Caco-2 (cell line): ENCODE data around the gene DCTN2. TPM values are rescaled to one million over a fixed set of nuclear protein-coding genes. Genes with fewer than 3 reads are reported as not detected.

Source experiments
- Bru-seq: library from RNA; stranded (reverse); fragments of 400-500 nt; gene quantifications from one replicate; lab custom pipeline; 2021; lab: Mats Ljungman, UMichigan
- BruChase-seq, 2 experiments: library from RNA; stranded (reverse); fragments of 400-500 nt; gene quantifications; one replicate each; lab custom pipeline; 2021; lab: Mats Ljungman, UMichigan
- BruUV-seq: library from RNA; stranded (reverse); fragments of 400-500 nt; replicated peaks from 2 replicates; lab custom pipeline; 2021; lab: Mats Ljungman, UMichigan
- CTCF ChIA-PET: fragments of 300-600 bp; sonication (Branson Sonifier 250); formaldehyde crosslinking; loops from one replicate; lab custom pipeline; 2022; ENCODE audit warnings: antibody characterized with exemption; lab: Charles Lee
- POLR2A ChIA-PET: fragments of 300-600 bp; sonication (Branson Sonifier 250); formaldehyde crosslinking; loops from one replicate; lab custom pipeline; 2022; ENCODE audit warnings: antibody characterized with exemption; lab: Charles Lee
- DNase-seq, 2 experiments: peaks; one replicate each; pipeline versions ENCODE4 v3.0.0 to v3.0.0-alpha.2; 2020 to 2022
- H3K27me3 ChIP-seq: replicated peaks from 2 replicates; pipeline ENCODE4 v1.6.0; 2011; ENCODE audit warnings: low read length; ENCODE audit not compliant: control insufficient read depth, insufficient read depth
- H3K36me3 ChIP-seq: 2 replicates; pipeline ENCODE4 v1.5.1; 2011; ENCODE audit warnings: low read length; ENCODE audit not compliant: control insufficient read depth, insufficient read depth
- H3K4me1 ChIP-seq: fragments of 250-450 bp; sonication (Bioruptor Pico); 2 replicates; pipeline ENCODE4 v1.5.1; 2020; ENCODE audit warnings: mild to moderate bottlenecking
- H3K4me3 ChIP-seq: 2 replicates; pipeline ENCODE4 v1.5.1; 2011; ENCODE audit warnings: low read depth, mild to moderate bottlenecking, control low read depth, low read length
- H3K9me3 ChIP-seq: fragments of 250-450 bp; sonication (Bioruptor Pico); 2 replicates; pipeline ENCODE4 v1.5.1; 2020; ENCODE audit warnings: mild to moderate bottlenecking, moderate library complexity
- H3K27ac Mint-ChIP-seq: one replicate; pipeline ENCODE4 v1.8.0; 2022; ENCODE audit warnings: mixed read lengths; ENCODE audit not compliant: unreplicated experiment
- H3K27me3 Mint-ChIP-seq: one replicate; pipeline ENCODE4 v1.8.0; 2022; ENCODE audit warnings: mixed read lengths; ENCODE audit not compliant: insufficient read depth, unreplicated experiment
- H3K36me3 Mint-ChIP-seq: one replicate; pipeline ENCODE4 v1.8.0; 2022; ENCODE audit warnings: mild to moderate bottlenecking, mixed read lengths; ENCODE audit not compliant: insufficient read depth, unreplicated experiment
- H3K4me1 Mint-ChIP-seq: one replicate; pipeline ENCODE4 v1.8.0; 2022; ENCODE audit warnings: low read depth, mixed read lengths; ENCODE audit not compliant: unreplicated experiment
- H3K4me3 Mint-ChIP-seq: one replicate; pipeline ENCODE4 v1.8.0; 2022; ENCODE audit warnings: mild to moderate bottlenecking, moderate library complexity, mixed read lengths; ENCODE audit not compliant: unreplicated experiment
- H3K9me3 Mint-ChIP-seq: one replicate; pipeline ENCODE4 v1.8.0; 2022; ENCODE audit warnings: mixed read lengths; ENCODE audit not compliant: unreplicated experiment
- intact Hi-C: fragments of 100-400 bp; cut with micrococcal nuclease; formaldehyde crosslinking; loops from one replicate; pipeline ENCODE4 v1.10.0; 2022; ENCODE audit not compliant: unreplicated experiment
- long read RNA-seq: library from polyadenylated mRNA; stranded (forward); transcript quantifications from one replicate; pipeline ENCODE4 v2.0.0, GENCODE V29; 2022
- total RNA-seq: library from RNA; stranded (reverse); gene quantifications from 2 replicates; pipeline ENCODE4 v1.2.3, GENCODE V29; 2022
- TF ChIP-seq, protein P1 (sequence below), 2 experiments: fragments of 200-600 bp in 1 of 2; IDR thresholded peaks; 1 replicate in 1 of 2; 2 replicates in 1 of 2; pipeline versions ENCODE4 v1.5.1 to v1.8.0; 2011 to 2022; ENCODE audit warnings: antibody characterized with exemption in 1 of 2, control low read depth in 1 of 2, inconsistent platforms in 1 of 2, low read depth in 1 of 2, low read length in 1 of 2, mild to moderate bottlenecking in 1 of 2, moderate library complexity in 1 of 2; ENCODE audit not compliant: insufficient read depth in 1 of 2, severe bottlenecking in 1 of 2, unreplicated experiment in 1 of 2

The DCTN2 gene
- total RNA-seq (89.4 and 94.4 TPM in 2 replicates), Bru-seq, nascent RNA (percentile 78 among the genes with signal in this experiment), BruChase-seq, experiment 1, labeled RNA remaining after a 2-hour chase (percentile 82 among the genes with signal in this experiment), BruChase-seq, experiment 2, labeled RNA remaining after a 6-hour chase (percentile 86 among the genes with signal in this experiment)
- long read RNA-seq, transcript DCTN2-209 (14 exons, 2,061 nt) = major isoform, 101 of 153 reads
- long read RNA-seq, partial matches to known transcripts = 4 of 153 reads
- long read RNA-seq, other reads (novel, unspliced or antisense) = 48 of 153 reads

- no TSS peak for BruUV-seq
- peak within 1 kb of the TSS; percentile 97 for H3K4me3 Mint-ChIP-seq
Measured at GRCh38 chr12:57546438-57547287, at the start of gene DCTN2. Gene DCTN2, minus strand, starts transcription at chr12:57547192. Its CDS starts 129 bp downstream, at chr12:57547063.

GRCh38 chr12:57593187-57593586 is 46.2 kb upstream of the DCTN2 start:
- no peaks in the 10 kb centered on the region for H3K9me3 Mint-ChIP-seq
- BruUV-seq = no TSS peak
- POLR2A ChIA-PET = no interaction called here

More at GRCh38 chr12:57546438-57547287, at the start of gene DCTN2:
- intact Hi-C loops = loop anchor here (2.0 kb wide), 1 partner anchor 24 kb away; the partner anchor contains the start of gene MBD6
- Histone ChIP-seq H3K27me3 (peaks cover 3% of the 10 kb centered on the region), H3K9me3 (no peaks in the 10 kb centered on the region), H3K4me1 (peaks cover 9% of the 10 kb centered on the region; the same call in 1 of the 2 replicates), H3K36me3 (0 out of 2 replicates have a peak, but pooled peaks cover 1% of the 10 kb centered on the region), H3K4me3 (peak within 1 kb of the TSS; percentile 77)
- ChIA-PET CTCF (interaction anchor here (0.5 to 1.0 kb wide), 6 partner anchors 24 to 358 kb away, joined by 3 to 4 read pairs (median 3); partner anchors contain the start of gene OS9), POLR2A (interaction anchor here (0.6 to 1.8 kb wide), 4 partner anchors 14 to 217 kb away, joined by 3 to 8 read pairs (median 6); partner anchors contain the start of gene DDIT3)
- H3K9me3 Mint-ChIP-seq = no peaks in the 10 kb centered on the region
- TF ChIP-seq, protein P1, sequence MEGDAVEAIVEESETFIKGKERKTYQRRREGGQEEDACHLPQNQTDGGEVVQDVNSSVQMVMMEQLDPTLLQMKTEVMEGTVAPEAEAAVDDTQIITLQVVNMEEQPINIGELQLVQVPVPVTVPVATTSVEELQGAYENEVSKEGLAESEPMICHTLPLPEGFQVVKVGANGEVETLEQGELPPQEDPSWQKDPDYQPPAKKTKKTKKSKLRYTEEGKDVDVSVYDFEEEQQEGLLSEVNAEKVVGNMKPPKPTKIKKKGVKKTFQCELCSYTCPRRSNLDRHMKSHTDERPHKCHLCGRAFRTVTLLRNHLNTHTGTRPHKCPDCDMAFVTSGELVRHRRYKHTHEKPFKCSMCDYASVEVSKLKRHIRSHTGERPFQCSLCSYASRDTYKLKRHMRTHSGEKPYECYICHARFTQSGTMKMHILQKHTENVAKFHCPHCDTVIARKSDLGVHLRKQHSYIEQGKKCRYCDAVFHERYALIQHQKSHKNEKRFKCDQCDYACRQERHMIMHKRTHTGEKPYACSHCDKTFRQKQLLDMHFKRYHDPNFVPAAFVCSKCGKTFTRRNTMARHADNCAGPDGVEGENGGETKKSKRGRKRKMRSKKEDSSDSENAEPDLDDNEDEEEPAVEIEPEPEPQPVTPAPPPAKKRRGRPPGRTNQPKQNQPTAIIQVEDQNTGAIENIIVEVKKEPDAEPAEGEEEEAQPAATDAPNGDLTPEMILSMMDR (IDR thresholded peaks at IDR 0.05; ENCODE audit: insufficient read depth in 1 of 2, low read depth in 1 of 2, low read length in 1 of 2, severe bottlenecking in 1 of 2, unreplicated experiment in 1 of 2) = peak in 1 of 2 experiments; percentile 7
- peak; percentile 96 to 97 for DNase-seq
- peaks cover 10% of the 10 kb centered on the region for H3K4me1 Mint-ChIP-seq
- H3K27ac Mint-ChIP-seq = peak within 1 kb of the TSS; percentile 96
- peaks cover 22% of the 10 kb centered on the region for H3K27me3 Mint-ChIP-seq
- peaks cover 15% of the 10 kb centered on the region for H3K36me3 Mint-ChIP-seq

More at GRCh38 chr12:57593187-57593586, 46.2 kb upstream of the DCTN2 start:
- Mint-ChIP-seq H3K27me3 (no peaks in the 10 kb centered on the region), H3K27ac (no peak overlapping the region), H3K4me3 (no peak overlapping the region), H3K4me1 (peaks cover 19% of the 10 kb centered on the region), H3K36me3 (peaks cover 39% of the 10 kb centered on the region)
- DNase-seq = no peak
- no peak overlapping the region for H3K4me3 ChIP-seq
- CTCF ChIA-PET = interaction anchor here (1.8 kb wide), 1 partner anchor 10 kb away, joined by 12 read pairs; no protein-coding TSS in a partner anchor
- H3K4me1 ChIP-seq = peaks cover 18% of the 10 kb centered on the region
- no peaks in the 10 kb centered on the region for H3K9me3 ChIP-seq
- H3K27me3 ChIP-seq = no peaks in the 10 kb centered on the region
- TF ChIP-seq, protein P1 (IDR thresholded peaks at IDR 0.05; ENCODE audit: insufficient read depth in 1 of 2, low read depth in 1 of 2, low read length in 1 of 2, severe bottlenecking in 1 of 2, unreplicated experiment in 1 of 2) = no peak
- no peaks in the 10 kb centered on the region; the same call in 1 of the 2 replicates for H3K36me3 ChIP-seq
- intact Hi-C loops = no loop called here
